Keratinocyte (primary cell): ENCODE results near the gene GAD1. TPM values are rescaled to one million over a fixed set of nuclear protein-coding genes. Genes with fewer than 3 reads are reported as not detected.

ENCODE experiments used
- DNase-seq: peaks from one replicate; pipeline ENCODE4 v3.0.0-alpha.2; 2011; ENCODE audit warnings: low read depth, missing footprints, low spot score
- FAIRE-seq: peaks from 2 replicates; lab custom pipeline; 2011; peaks lifted over from hg19 to GRCh38; lab: Jason Lieb, UNC
- H2AFZ ChIP-seq: 2 replicates; pipeline ENCODE4 v1.6.0; 2012; ENCODE audit warnings: low read length, control low read depth, inconsistent platforms; ENCODE audit not compliant: control insufficient read depth
- H3K27ac ChIP-seq: 2 replicates; pipeline ENCODE4 v1.5.1; 2011; ENCODE audit warnings: low read length; ENCODE audit not compliant: control insufficient read depth, insufficient read depth
- H3K27me3 ChIP-seq: 3 replicates; pipeline ENCODE4 v1.6.0; 2011; ENCODE audit warnings: low read length; ENCODE audit not compliant: control insufficient read depth, insufficient read depth; ENCODE audit errors: extremely low read depth
- H3K36me3 ChIP-seq, 2 experiments: 2 replicates in 1 of 2; 3 replicates in 1 of 2; pipeline ENCODE4 v1.5.1; 2011; ENCODE audit warnings: low read length in 2 of 2, mild to moderate bottlenecking in 1 of 2; ENCODE audit not compliant: control insufficient read depth in 2 of 2, insufficient read depth in 2 of 2; ENCODE audit errors: extremely low read depth in 1 of 2
- H3K4me1 ChIP-seq: 3 replicates; pipeline ENCODE4 v1.5.1; 2011; ENCODE audit warnings: low read length; ENCODE audit not compliant: control insufficient read depth, insufficient read depth; ENCODE audit errors: extremely low read depth
- H3K4me2 ChIP-seq: 3 replicates; pipeline ENCODE4 v1.6.0; 2011; ENCODE audit warnings: low read depth, low read length; ENCODE audit not compliant: control insufficient read depth, insufficient read depth; ENCODE audit errors: extremely low read depth
- H3K4me3 ChIP-seq, 3 experiments: fragments of 200-600 bp in 1 of 3; sonication (generic) in 1 of 3; 2 replicates in 2 of 3; 3 replicates in 1 of 3; pipeline ENCODE4 v1.5.1; 2011 to 2016; ENCODE audit warnings: low read length in 3 of 3, mild to moderate bottlenecking in 3 of 3, control low read depth in 2 of 3, inconsistent platforms in 1 of 3, low read depth in 1 of 3, mixed read lengths in 1 of 3, mixed run types in 1 of 3, moderate library complexity in 1 of 3; ENCODE audit not compliant: control insufficient read depth in 2 of 3, insufficient read depth in 2 of 3; ENCODE audit errors: extremely low read depth in 1 of 3
- H3K79me2 ChIP-seq: 2 replicates; pipeline ENCODE4 v1.6.0; 2012; ENCODE audit warnings: low read length; ENCODE audit not compliant: control insufficient read depth, insufficient read depth
- H3K9ac ChIP-seq: 3 replicates; pipeline ENCODE4 v1.6.0; 2011; ENCODE audit warnings: low read length; ENCODE audit not compliant: control insufficient read depth, insufficient read depth; ENCODE audit errors: extremely low read depth
- H3K9me1 ChIP-seq: 3 replicates; pipeline ENCODE4 v1.6.0; 2011; ENCODE audit warnings: low read length; ENCODE audit not compliant: control insufficient read depth, insufficient read depth; ENCODE audit errors: extremely low read depth
- H3K9me3 ChIP-seq: 2 replicates; pipeline ENCODE4 v1.5.1; 2012; ENCODE audit warnings: low read depth, low read length; ENCODE audit not compliant: control insufficient read depth
- H4K20me1 ChIP-seq: 3 replicates; pipeline ENCODE4 v1.6.0; 2011; ENCODE audit warnings: low read length; ENCODE audit not compliant: control insufficient read depth, insufficient read depth; ENCODE audit errors: extremely low read depth
- CTCF ChIP-seq, 3 experiments: IDR thresholded peaks in 1 of 3; conservative IDR thresholded peaks in 1 of 3; optimal IDR thresholded peaks in 1 of 3; 2 replicates in 2 of 3; 3 replicates in 1 of 3; pipeline versions ENCODE3 to v1.5.1; 2011; ENCODE audit warnings: low read length in 3 of 3, mild to moderate bottlenecking in 3 of 3, moderate library complexity in 2 of 3, control low read depth in 1 of 3, inconsistent platforms in 1 of 3; ENCODE audit not compliant: insufficient read depth in 2 of 3; ENCODE audit errors: extremely low read depth in 1 of 3
- EZH2 ChIP-seq: IDR thresholded peaks from one replicate; pipeline ENCODE4 v1.6.1; 2012; ENCODE audit warnings: inconsistent platforms, mild to moderate bottlenecking, low read length, moderate library complexity
- dilution Hi-C: fragments of 300-500 bp; cut with MboI; formaldehyde crosslinking; loops from one replicate; pipeline ENCODE4 v1.7.0; 2020; ENCODE audit warnings: low sequenced_read_pairs; ENCODE audit not compliant: extremely low pct_ligation_motif_present
- polyA plus RNA-seq, 5 experiments: library from polyadenylated mRNA; depleted of rRNA in 3 of 5; stranded (reverse) in 3 of 5; stranded (forward) in 1 of 5; unstranded in 1 of 5; fragments of >200 nt; gene quantifications; 1 replicate in 1 of 5; 2 replicates in 3 of 5; 3 replicates in 1 of 5; pipeline versions ENCODE4 v1.2.1 to v1.2.3, GENCODE V29; 2011 to 2012; ENCODE audit warnings: missing spikeins in 2 of 5, low read depth in 1 of 5, low replicate concordance in 1 of 5

GAD1 gene
- polyA plus RNA-seq, 1 donor (not counting 4 experiments of a cell fraction or from before 2014, with no cell fraction given), result 5.9 TPM

GRCh38 chr2:170836027-170836426 lies 19.3 kb downstream of the GAD1 start:
- H2AFZ ChIP-seq, result no peak overlapping the region
- no peak overlapping the region for H3K4me3 ChIP-seq
- H3K9me1 ChIP-seq, result no peaks in the 10 kb centered on the region
- no peak overlapping the region for H3K27ac ChIP-seq
- no peak overlapping the region for H3K4me2 ChIP-seq
- no peak for TF ChIP-seq CTCF (optimal IDR thresholded peaks at IDR 0.05 in 1 of 3, IDR thresholded peaks at IDR 0.05 in 1 of 3, conservative IDR thresholded peaks at IDR 0.05 in 1 of 3; ENCODE audit: extremely low read depth in 1 of 3, insufficient read depth in 2 of 3, low read length in 3 of 3)
- no peak for TF ChIP-seq EZH2
- H4K20me1 ChIP-seq, result no peaks in the 10 kb centered on the region
- H3K9ac ChIP-seq, result no peak overlapping the region
- DNase-seq (no peak), FAIRE-seq (no peak)
- no peaks in the 10 kb centered on the region for H3K9me3 ChIP-seq
- dilution Hi-C loops, result no loop called here
- H3K27me3 ChIP-seq, result no peaks in the 10 kb centered on the region
- H3K79me2 ChIP-seq, result no peaks in the 10 kb centered on the region
- no peaks in the 10 kb centered on the region for H3K4me1 ChIP-seq
- peaks cover 0 to 2% of the 10 kb centered on the region in 2 experiments for H3K36me3 ChIP-seq

- no peaks in the 10 kb centered on the region for H4K20me1 ChIP-seq
- no peak overlapping the region for H3K4me2 ChIP-seq
- no peak overlapping the region for H3K4me3 ChIP-seq
- dilution Hi-C loops, result no loop called here
- no peaks in the 10 kb centered on the region for H3K9me1 ChIP-seq
- FAIRE-seq, result peak; percentile 23
- no peak for TF ChIP-seq CTCF (optimal IDR thresholded peaks at IDR 0.05 in 1 of 3, IDR thresholded peaks at IDR 0.05 in 1 of 3, conservative IDR thresholded peaks at IDR 0.05 in 1 of 3; ENCODE audit: extremely low read depth in 1 of 3, insufficient read depth in 2 of 3, low read length in 3 of 3)
- no peak for TF ChIP-seq EZH2
- no peaks in the 10 kb centered on the region for H3K27me3 ChIP-seq
- no peaks in the 10 kb centered on the region for H3K9me3 ChIP-seq
- no peak overlapping the region for H3K27ac ChIP-seq
- no peaks in the 10 kb centered on the region for H3K79me2 ChIP-seq
- H3K4me1 ChIP-seq, result peaks cover 19% of the 10 kb centered on the region
- H2AFZ ChIP-seq, result no peak overlapping the region
- no peak for DNase-seq
- no peak overlapping the region for H3K9ac ChIP-seq
- peaks cover 0 to 2% of the 10 kb centered on the region in 2 experiments for H3K36me3 ChIP-seq
Measured at GRCh38 chr2:170840717-170841210, 24.1 kb downstream of the GAD1 start.
